ENCODE results near the gene RNF26. TPM values are rescaled to one million over a fixed set of nuclear protein-coding genes. Genes with fewer than 3 reads are reported as not detected.
A peak's percentile ranks its signal among the peaks of the same experiment; 100 is the strongest.

The RNF26 gene
- total and polyA plus RNA-seq, 2 donors (not counting 1 experiment from before 2014, with no cell fraction given), result 7.1 to 22.9 TPM

DNA sequence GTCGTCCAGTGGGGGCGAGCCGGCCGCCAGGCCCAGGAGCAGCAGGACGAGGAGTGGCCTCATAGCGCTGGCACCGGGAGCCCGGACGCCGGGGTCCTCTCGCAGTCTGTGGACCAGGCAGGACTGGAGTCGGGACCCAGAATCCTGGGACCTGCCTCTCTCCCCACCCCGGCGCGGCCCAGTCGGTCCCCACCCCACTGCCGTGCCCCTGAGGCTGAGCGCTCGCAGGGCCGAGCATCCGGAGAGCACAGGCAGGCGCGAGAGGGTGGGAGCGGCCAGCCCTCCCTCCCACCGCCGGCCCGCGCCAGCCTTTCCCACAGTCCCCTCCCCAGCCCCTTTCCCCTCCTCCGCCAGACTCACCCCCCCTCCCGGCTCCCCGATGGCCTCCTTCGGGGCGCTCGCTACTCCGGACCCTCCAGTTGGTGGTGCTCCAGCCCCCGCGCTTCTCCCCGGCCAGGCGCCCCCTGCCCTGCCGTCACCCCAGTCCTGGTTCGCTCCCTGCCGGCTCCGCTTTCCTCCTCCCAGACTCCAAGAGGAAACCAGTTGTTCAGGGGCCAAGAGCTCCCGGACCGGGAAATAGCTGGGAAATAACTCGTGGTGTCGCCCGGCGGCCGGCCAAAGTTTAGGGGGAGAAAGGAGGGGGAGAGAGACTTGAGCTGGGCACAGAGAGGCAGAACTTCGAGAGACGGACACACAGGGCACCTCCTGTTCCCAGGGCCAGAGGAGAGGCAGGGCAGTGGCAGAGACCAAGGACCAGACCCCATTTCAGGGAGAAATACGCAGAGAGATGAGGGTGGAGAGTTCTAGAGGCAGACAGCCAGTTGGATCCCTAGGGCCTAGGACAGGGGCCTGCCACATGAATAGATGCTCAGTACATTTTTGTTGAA lies 6.3 kb downstream of the RNF26 start, which contains the start of gene C1QTNF5:
TSS of gene C1QTNF5 (minus strand) at position 549 of the 887 bp plus-strand sequence. CDS start at position 63, 486 bp downstream.
- TF ChIP-seq, protein P1, sequence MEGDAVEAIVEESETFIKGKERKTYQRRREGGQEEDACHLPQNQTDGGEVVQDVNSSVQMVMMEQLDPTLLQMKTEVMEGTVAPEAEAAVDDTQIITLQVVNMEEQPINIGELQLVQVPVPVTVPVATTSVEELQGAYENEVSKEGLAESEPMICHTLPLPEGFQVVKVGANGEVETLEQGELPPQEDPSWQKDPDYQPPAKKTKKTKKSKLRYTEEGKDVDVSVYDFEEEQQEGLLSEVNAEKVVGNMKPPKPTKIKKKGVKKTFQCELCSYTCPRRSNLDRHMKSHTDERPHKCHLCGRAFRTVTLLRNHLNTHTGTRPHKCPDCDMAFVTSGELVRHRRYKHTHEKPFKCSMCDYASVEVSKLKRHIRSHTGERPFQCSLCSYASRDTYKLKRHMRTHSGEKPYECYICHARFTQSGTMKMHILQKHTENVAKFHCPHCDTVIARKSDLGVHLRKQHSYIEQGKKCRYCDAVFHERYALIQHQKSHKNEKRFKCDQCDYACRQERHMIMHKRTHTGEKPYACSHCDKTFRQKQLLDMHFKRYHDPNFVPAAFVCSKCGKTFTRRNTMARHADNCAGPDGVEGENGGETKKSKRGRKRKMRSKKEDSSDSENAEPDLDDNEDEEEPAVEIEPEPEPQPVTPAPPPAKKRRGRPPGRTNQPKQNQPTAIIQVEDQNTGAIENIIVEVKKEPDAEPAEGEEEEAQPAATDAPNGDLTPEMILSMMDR (conservative IDR thresholded peaks at IDR 0.05 in 1 of 2, IDR thresholded peaks at IDR 0.05 in 1 of 2; ENCODE audit: low read depth in 1 of 2, low read length in 2 of 2), result no peak
- TF ChIP-seq EZH2 (IDR thresholded peaks at IDR 0.05; ENCODE audit: low read length, missing control alignments), result no peak
- Histone ChIP-seq H3K9ac (ENCODE audit: insufficient read depth, low read length) (peak within 1 kb of the TSS; percentile 66), H3K27me3 (ENCODE audit: control insufficient read depth, insufficient read depth, low read length) (peaks cover 7% of the 10 kb centered on the region), H3K36me3 (ENCODE audit: control insufficient read depth, insufficient read depth, low read length) (peaks cover 4% of the 10 kb centered on the region), H3K9me3 (ENCODE audit: control insufficient read depth, insufficient read depth, low read depth, low read length) (no peaks in the 10 kb centered on the region), H4K20me1 (ENCODE audit: control insufficient read depth, extremely low read depth, insufficient read depth, low read length) (no peaks in the 10 kb centered on the region), H3K4me3 (replicated peaks in 1 of 4; ENCODE audit: control extremely low read depth in 1 of 4, insufficient read depth in 1 of 4, low read depth in 3 of 4, low read length in 4 of 4) (peak within 1 kb of the TSS; percentile 44 to 70 (median 52)), H3K4me1 (ENCODE audit: control insufficient read depth, extremely low read depth, insufficient read depth, low read length) (peaks cover 25% of the 10 kb centered on the region), H3K4me2 (ENCODE audit: extremely low read depth, insufficient read depth, low read length) (peak within 1 kb of the TSS; percentile 93), H3K79me2 (ENCODE audit: control insufficient read depth, insufficient read depth, low read length) (peaks cover 7% of the 10 kb centered on the region), H2AFZ (ENCODE audit: low read length) (peak within 1 kb of the TSS; percentile 30), H3K27ac (ENCODE audit: insufficient read depth, low read length) (peak within 1 kb of the TSS; percentile 53)
- DNase-seq (ENCODE audit: low read depth in 2 of 2), result peak; percentile 71 to 83

DNA sequence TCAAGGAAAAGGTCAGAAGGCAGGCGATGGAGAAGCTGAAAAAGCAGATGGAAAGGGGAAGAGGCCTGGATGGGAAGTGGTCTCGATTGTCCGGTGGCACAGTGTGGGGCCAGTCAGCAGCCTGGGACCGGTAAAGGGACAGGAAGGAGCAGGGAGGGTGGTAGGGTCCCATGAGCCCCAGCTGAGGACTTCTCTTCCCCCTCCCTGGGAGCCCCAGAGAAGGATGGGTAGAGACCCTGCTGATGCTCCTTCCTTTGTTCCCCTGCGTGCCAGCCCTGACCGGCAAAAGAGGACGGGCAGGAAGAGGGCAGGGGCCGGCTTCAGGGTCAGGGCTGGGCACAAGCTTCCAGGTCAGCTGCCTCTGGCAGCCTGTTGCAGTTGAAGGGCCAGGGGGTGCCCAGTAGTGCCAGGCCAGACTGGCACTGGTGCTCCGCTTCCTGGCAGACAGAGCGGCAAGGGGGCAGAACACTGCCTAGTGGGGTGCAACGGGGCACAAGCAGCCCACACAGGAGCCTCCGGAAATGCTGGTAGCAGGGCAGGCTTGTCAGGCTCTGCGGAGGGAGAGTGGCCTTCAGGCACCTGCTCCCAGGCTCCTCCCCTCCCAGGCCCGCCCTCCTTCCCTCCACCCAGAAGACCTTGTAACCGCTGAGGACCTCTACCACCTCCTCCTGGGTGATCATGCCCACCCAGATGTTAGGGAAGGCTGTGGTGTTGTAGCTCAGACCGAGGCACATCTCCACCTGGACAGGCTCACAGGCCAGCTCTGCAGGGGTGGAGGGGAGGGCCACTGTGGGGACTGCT lies 7.1 kb downstream of the RNF26 start:
- H3K27ac ChIP-seq (ENCODE audit: insufficient read depth, low read length), result no peak overlapping the region
- H3K27me3 ChIP-seq (ENCODE audit: control insufficient read depth, insufficient read depth, low read length), result peaks cover 10% of the 10 kb centered on the region
- H3K4me1 ChIP-seq (ENCODE audit: control insufficient read depth, extremely low read depth, insufficient read depth, low read length), result peaks cover 24% of the 10 kb centered on the region
- no peaks in the 10 kb centered on the region for H3K79me2 ChIP-seq (ENCODE audit: control insufficient read depth, insufficient read depth, low read length)
- peak overlapping the region in 3 of 4 experiments; percentile 25 to 70 (median 44) for H3K4me3 ChIP-seq (replicated peaks in 1 of 4; ENCODE audit: control extremely low read depth in 1 of 4, insufficient read depth in 1 of 4, low read depth in 3 of 4, low read length in 4 of 4)
- no peaks in the 10 kb centered on the region for H4K20me1 ChIP-seq (ENCODE audit: control insufficient read depth, extremely low read depth, insufficient read depth, low read length)
- H3K4me2 ChIP-seq (ENCODE audit: extremely low read depth, insufficient read depth, low read length), result peak overlapping the region; percentile 82
- TF ChIP-seq, protein P1 (conservative IDR thresholded peaks at IDR 0.05 in 1 of 2, IDR thresholded peaks at IDR 0.05 in 1 of 2; ENCODE audit: low read depth in 1 of 2, low read length in 2 of 2), result no peak
- TF ChIP-seq EZH2 (IDR thresholded peaks at IDR 0.05; ENCODE audit: low read length, missing control alignments), result no peak
- DNase-seq (ENCODE audit: low read depth in 2 of 2), result no peak
- H3K36me3 ChIP-seq (ENCODE audit: control insufficient read depth, insufficient read depth, low read length), result no peaks in the 10 kb centered on the region
- H3K9me3 ChIP-seq (ENCODE audit: control insufficient read depth, insufficient read depth, low read depth, low read length), result no peaks in the 10 kb centered on the region
- H3K9ac ChIP-seq (ENCODE audit: insufficient read depth, low read length), result no peak overlapping the region
- no peak overlapping the region for H2AFZ ChIP-seq (ENCODE audit: low read length)

DNA sequence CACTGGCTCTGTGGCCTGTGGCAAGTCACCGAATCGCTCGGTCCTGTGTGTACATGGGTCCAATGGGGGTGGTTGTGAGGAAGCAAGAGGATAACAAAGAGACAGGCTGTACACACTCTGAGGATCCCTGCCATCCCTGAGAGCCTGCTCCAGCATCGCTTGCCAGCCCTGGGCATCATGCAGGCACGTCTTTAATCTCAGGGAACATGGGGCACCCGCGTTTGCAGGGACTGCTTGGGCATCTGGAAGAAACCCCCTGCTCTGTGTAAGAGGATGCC lies 7.6 kb downstream of the RNF26 start:
- H3K36me3 ChIP-seq (ENCODE audit: control insufficient read depth, insufficient read depth, low read length), result no peaks in the 10 kb centered on the region
- TF ChIP-seq EZH2 (IDR thresholded peaks at IDR 0.05; ENCODE audit: low read length, missing control alignments), result no peak
- TF ChIP-seq, protein P1 (conservative IDR thresholded peaks at IDR 0.05 in 1 of 2, IDR thresholded peaks at IDR 0.05 in 1 of 2; ENCODE audit: low read depth in 1 of 2, low read length in 2 of 2), result no peak
- no peaks in the 10 kb centered on the region for H3K79me2 ChIP-seq (ENCODE audit: control insufficient read depth, insufficient read depth, low read length)
- H3K4me1 ChIP-seq (ENCODE audit: control insufficient read depth, extremely low read depth, insufficient read depth, low read length), result peaks cover 19% of the 10 kb centered on the region
- H3K27me3 ChIP-seq (ENCODE audit: control insufficient read depth, insufficient read depth, low read length), result peaks cover 10% of the 10 kb centered on the region
- no peak overlapping the region for H3K27ac ChIP-seq (ENCODE audit: insufficient read depth, low read length)
- H3K9ac ChIP-seq (ENCODE audit: insufficient read depth, low read length), result no peak overlapping the region
- no peaks in the 10 kb centered on the region for H4K20me1 ChIP-seq (ENCODE audit: control insufficient read depth, extremely low read depth, insufficient read depth, low read length)
- no peak overlapping the region for H3K4me3 ChIP-seq (replicated peaks in 1 of 4; ENCODE audit: control extremely low read depth in 1 of 4, insufficient read depth in 1 of 4, low read depth in 3 of 4, low read length in 4 of 4)
- no peak overlapping the region for H2AFZ ChIP-seq (ENCODE audit: low read length)
- no peak overlapping the region for H3K4me2 ChIP-seq (ENCODE audit: extremely low read depth, insufficient read depth, low read length)
- H3K9me3 ChIP-seq (ENCODE audit: control insufficient read depth, insufficient read depth, low read depth, low read length), result no peaks in the 10 kb centered on the region
- no peak for DNase-seq (ENCODE audit: low read depth in 2 of 2)

Measured in fibroblast of lung (primary cell).